GM21619 (cell line): ENCODE results near the gene FGF7.
"Not testable (repeated sequence)": the region's sequence is repeated elsewhere in the genome, so short reads cannot be mapped to it uniquely, and the experiment has no call there.

Source experiments
- ATAC-seq: cut with Tn5 transposase; IDR thresholded peaks from one replicate; pipeline ENCODE4 v1.9.1; 2021; ENCODE audit not compliant: unreplicated experiment

The FGF7 gene

GRCh38 chr15:49423021-49423420, at the start of gene FGF7:
FGF7 (plus strand) TSS chr15:49423242; CDS start chr15:49424298, 1,056 bp downstream.
- no peak for ATAC-seq

- ATAC-seq = no peak
Measured at GRCh38 chr15:49379996-49380395, 43.0 kb upstream of the FGF7 start.

GRCh38 chr15:49380912-49381311, 42.1 kb upstream of the FGF7 start:
- no peak for ATAC-seq

- no peak for ATAC-seq
Measured at GRCh38 chr15:49382394-49382793, 40.6 kb upstream of the FGF7 start.

GRCh38 chr15:49383266-49383665, 39.8 kb upstream of the FGF7 start:
- ATAC-seq = no peak

- ATAC-seq = no peak
Measured at GRCh38 chr15:49387471-49387870, 35.6 kb upstream of the FGF7 start.

- ATAC-seq = not testable (repeated sequence)
Measured at GRCh38 chr15:49402515-49403296, 20.3 kb upstream of the FGF7 start.

- no peak for ATAC-seq
Measured at GRCh38 chr15:49406352-49407118, 16.5 kb upstream of the FGF7 start.

- ATAC-seq = no peak
Measured at GRCh38 chr15:49410641-49411040, 12.4 kb upstream of the FGF7 start.

GRCh38 chr15:49412797-49413196, 10.2 kb upstream of the FGF7 start:
- no peak for ATAC-seq

GRCh38 chr15:49415149-49415548, 7.9 kb upstream of the FGF7 start:
- no peak for ATAC-seq

- no peak for ATAC-seq
Measured at GRCh38 chr15:49415638-49416037, 7.4 kb upstream of the FGF7 start.

GRCh38 chr15:49418811-49419210, 4.2 kb upstream of the FGF7 start:
- no peak for ATAC-seq

GRCh38 chr15:49421991-49422390, 1.1 kb upstream of the FGF7 start:
- peak; percentile 54 for ATAC-seq

GRCh38 chr15:49423901-49424550, 984 bp downstream of the FGF7 start:
- ATAC-seq = no peak

GRCh38 chr15:49424954-49425353, 1.9 kb downstream of the FGF7 start:
- ATAC-seq = no peak

GRCh38 chr15:49427372-49427771, 4.3 kb downstream of the FGF7 start:
- ATAC-seq = no peak

GRCh38 chr15:49428409-49429095, 5.5 kb downstream of the FGF7 start:
- ATAC-seq = no peak

- no peak for ATAC-seq
Measured at GRCh38 chr15:49430046-49430445, 7.0 kb downstream of the FGF7 start.

- no peak for ATAC-seq
Measured at GRCh38 chr15:49435174-49435573, 12.1 kb downstream of the FGF7 start.

GRCh38 chr15:49436751-49437150, 13.7 kb downstream of the FGF7 start:
- ATAC-seq = no peak
